A549 (cell line): ENCODE data around the gene ATP5IF1. TPM values are rescaled to one million over a fixed set of nuclear protein-coding genes. Genes with fewer than 3 reads are reported as not detected.

Experiments used
- ATAC-seq, 2 experiments: fragments of 200-7000 bp in 1 of 2; fragments of >200 bp in 1 of 2; cut with Nextera tagmentation in 1 of 2; cut with Tn5 transposase in 1 of 2; 3 replicates each; pipeline versions ENCODE4 v1.8.0 to v1.9.1; 2018 to 2020; ENCODE audit warnings: mild to moderate bottlenecking in 1 of 2, moderate library complexity in 1 of 2
- CTCF ChIA-PET: fragments of 300-600 bp; sonication (Branson Sonifier 250); formaldehyde crosslinking; extraction: SDS; loops from one replicate; lab custom pipeline; 2021; ENCODE audit warnings: antibody characterized with exemption, inconsistent platforms; lab: Yijun Ruan, JAX
- POLR2A ChIA-PET: fragments of 350-600 bp; formaldehyde crosslinking; extraction: SDS; loops from one replicate; lab custom pipeline; 2021; ENCODE audit warnings: antibody characterized with exemption, inconsistent platforms; lab: Yijun Ruan, JAX
- DNase-seq, 2 experiments: peaks; one replicate each; pipeline versions ENCODE4 v3.0.0 to v3.0.0-alpha.2; 2011 to 2016; ENCODE audit warnings: low read depth in 1 of 2, low spot score in 1 of 2
- FAIRE-seq: peaks from 2 replicates; lab custom pipeline; 2011; peaks lifted over from hg19 to GRCh38; lab: Jason Lieb, UNC
- H3K27ac ChIP-seq, 2 experiments: fragments of >200 bp; sonication (Bioruptor Twin); formaldehyde crosslinking; 3 replicates each; pipeline ENCODE4 v1.5.1; 2016 to 2017
- H3K4me1 ChIP-seq: fragments of >200 bp; sonication (Bioruptor Twin); formaldehyde crosslinking; 3 replicates; pipeline ENCODE4 v1.6.1; 2016
- H3K4me2 ChIP-seq: fragments of >200 bp; sonication (Bioruptor Twin); formaldehyde crosslinking; 3 replicates; pipeline ENCODE4 v1.6.1; 2016
- H3K4me3 ChIP-seq: fragments of >200 bp; sonication (Bioruptor Twin); formaldehyde crosslinking; 3 replicates; pipeline ENCODE4 v1.5.1; 2016
- H3K9me3 ChIP-seq: fragments of >200 bp; sonication (Bioruptor Twin); formaldehyde crosslinking; 3 replicates; pipeline ENCODE4 v1.6.1; 2016
- BHLHE40 ChIP-seq: IDR thresholded peaks from 2 replicates; pipeline ENCODE4 v1.6.1; 2012; ENCODE audit warnings: low read depth, low read length, inconsistent platforms
- CBX2 ChIP-seq: fragments of 200-600 bp; sonication (generic); IDR thresholded peaks from 2 replicates; pipeline ENCODE4 v1.6.1; 2016; ENCODE audit warnings: low read depth, mild to moderate bottlenecking, borderline replicate concordance
- E2F6 ChIP-seq: IDR thresholded peaks from 2 replicates; pipeline ENCODE4 v1.6.1; 2012; ENCODE audit warnings: low read depth, borderline replicate concordance
- EHMT2 ChIP-seq: fragments of 200-600 bp; sonication (generic); IDR thresholded peaks from 2 replicates; pipeline ENCODE4 v1.6.1; 2016; ENCODE audit warnings: antibody characterized with exemption, low read depth, mild to moderate bottlenecking, moderate library complexity
- EP300 ChIP-seq, 2 experiments: fragments of >200 bp; sonication (Bioruptor Twin); formaldehyde crosslinking; IDR thresholded peaks; 2 replicates in 1 of 2; 3 replicates in 1 of 2; pipeline ENCODE4 v1.6.1; 2016 to 2017
- FOSB ChIP-seq: fragments of 250-450 bp; sonication (Bioruptor Pico); IDR thresholded peaks from 2 replicates; pipeline ENCODE4 v1.5.0; 2020; ENCODE audit warnings: mild to moderate bottlenecking, moderate library complexity
- FOXS1 ChIP-seq: fragments of 250-450 bp; sonication (Bioruptor Pico); IDR thresholded peaks from 2 replicates; pipeline ENCODE4 v1.5.0; 2020; ENCODE audit warnings: mild to moderate bottlenecking, moderate library complexity
- GATA3 ChIP-seq: IDR thresholded peaks from 2 replicates; pipeline ENCODE4 v1.6.1; 2012; ENCODE audit warnings: borderline replicate concordance
- HES2 ChIP-seq: fragments of >200 bp; sonication (Bioruptor Twin); formaldehyde crosslinking; IDR thresholded peaks from 2 replicates; pipeline ENCODE4 v1.6.1; 2016
- HEYL ChIP-seq: fragments of 250-450 bp; sonication (Bioruptor Pico); IDR thresholded peaks from 2 replicates; pipeline ENCODE4 v1.8.0; 2021; ENCODE audit warnings: mild to moderate bottlenecking, moderate library complexity
- HOXA7 ChIP-seq: fragments of 250-450 bp; sonication (Bioruptor Pico); IDR thresholded peaks from 2 replicates; pipeline ENCODE4 v1.5.0; 2020; ENCODE audit warnings: mild to moderate bottlenecking, moderate library complexity
- HOXB13 ChIP-seq: fragments of 250-450 bp; sonication (Bioruptor Pico); IDR thresholded peaks from 2 replicates; pipeline ENCODE4 v1.5.0; 2020; ENCODE audit warnings: low read depth, mild to moderate bottlenecking, moderate library complexity
- JUN ChIP-seq, 2 experiments: fragments of >200 bp; sonication (Bioruptor Twin); formaldehyde crosslinking; IDR thresholded peaks; 2 replicates in 1 of 2; 3 replicates in 1 of 2; pipeline ENCODE4 v1.6.1; 2016 to 2017
- JUNB ChIP-seq: fragments of >200 bp; sonication (Bioruptor Twin); formaldehyde crosslinking; IDR thresholded peaks from 2 replicates; pipeline ENCODE4 v1.6.1; 2016
- KDM1A ChIP-seq: fragments of 200-600 bp; sonication (generic); IDR thresholded peaks from 2 replicates; pipeline ENCODE4 v1.6.1; 2016; ENCODE audit warnings: low read depth, mild to moderate bottlenecking
- MYC ChIP-seq: IDR thresholded peaks from 2 replicates; pipeline ENCODE4 v1.6.1; 2012; ENCODE audit warnings: mild to moderate bottlenecking, inconsistent platforms, low read length, improper control_type of control experiment, borderline replicate concordance
- NFE2L2 ChIP-seq: fragments of 150-350 bp; conservative IDR thresholded peaks from 2 replicates; pipeline ENCODE4 v1.6.1; 2014; ENCODE audit warnings: low read length
- NR3C1 ChIP-seq: fragments of >200 bp; sonication (Bioruptor Twin); formaldehyde crosslinking; IDR thresholded peaks from 3 replicates; pipeline ENCODE4 v1.6.1; 2017
- POLR2AphosphoS2 ChIP-seq: conservative IDR thresholded peaks from 2 replicates; pipeline ENCODE4 v1.6.1; 2012; ENCODE audit warnings: low read length, improper control_type of control experiment, inconsistent platforms
- RAD21 ChIP-seq, 2 experiments: fragments of >200 bp in 1 of 2; sonication (Bioruptor Twin) in 1 of 2; formaldehyde crosslinking in 1 of 2; IDR thresholded peaks in 1 of 2; conservative IDR thresholded peaks in 1 of 2; 2 replicates in 1 of 2; 3 replicates in 1 of 2; pipeline ENCODE4 v1.6.1; 2012 to 2018; ENCODE audit warnings: inconsistent platforms in 1 of 2
- RCOR1 ChIP-seq: fragments of 150-350 bp; IDR thresholded peaks from 2 replicates; pipeline ENCODE4 v1.6.1; 2014; ENCODE audit warnings: antibody characterized with exemption, low read length, low read depth
- RNF2 ChIP-seq: fragments of 200-600 bp; sonication (generic); IDR thresholded peaks from 2 replicates; pipeline ENCODE4 v1.6.1; 2016; ENCODE audit warnings: low read depth, mild to moderate bottlenecking, antibody characterized with exemption, moderate library complexity, borderline replicate concordance
- SMC3 ChIP-seq: fragments of >200 bp; sonication (Bioruptor Twin); formaldehyde crosslinking; IDR thresholded peaks from 3 replicates; pipeline ENCODE4 v1.6.1; 2018; ENCODE audit warnings: inconsistent platforms
- WGBS: methylation state at CpG from one replicate; pipeline ENCODE4 v1.1.6; 2017; ENCODE audit errors: missing lambda C conversion rate; 5-methylcytosine and 5-hydroxymethylcytosine counted together
- polyA plus RNA-seq, 4 experiments: library from polyadenylated mRNA; depleted of rRNA in 3 of 4; stranded (reverse); fragments of >200 nt; fragmentation: RNase III in 1 of 4; extraction: RNeasy Plus Mini Kit Qiagen cat#74134 plus additional on column Dnase treatment in 1 of 4; gene quantifications; 2 replicates in 3 of 4; 3 replicates in 1 of 4; pipeline ENCODE4 v1.2.3, GENCODE V29; 2011 to 2017
- TF ChIP-seq, protein P1 (sequence below): IDR thresholded peaks from 2 replicates; pipeline ENCODE4 v1.6.1; 2012

The ATP5IF1 gene
- polyA plus RNA-seq, 2 of the 4 experiments (the other 2 are of a cell fraction), result 178 to 234 TPM

DNA sequence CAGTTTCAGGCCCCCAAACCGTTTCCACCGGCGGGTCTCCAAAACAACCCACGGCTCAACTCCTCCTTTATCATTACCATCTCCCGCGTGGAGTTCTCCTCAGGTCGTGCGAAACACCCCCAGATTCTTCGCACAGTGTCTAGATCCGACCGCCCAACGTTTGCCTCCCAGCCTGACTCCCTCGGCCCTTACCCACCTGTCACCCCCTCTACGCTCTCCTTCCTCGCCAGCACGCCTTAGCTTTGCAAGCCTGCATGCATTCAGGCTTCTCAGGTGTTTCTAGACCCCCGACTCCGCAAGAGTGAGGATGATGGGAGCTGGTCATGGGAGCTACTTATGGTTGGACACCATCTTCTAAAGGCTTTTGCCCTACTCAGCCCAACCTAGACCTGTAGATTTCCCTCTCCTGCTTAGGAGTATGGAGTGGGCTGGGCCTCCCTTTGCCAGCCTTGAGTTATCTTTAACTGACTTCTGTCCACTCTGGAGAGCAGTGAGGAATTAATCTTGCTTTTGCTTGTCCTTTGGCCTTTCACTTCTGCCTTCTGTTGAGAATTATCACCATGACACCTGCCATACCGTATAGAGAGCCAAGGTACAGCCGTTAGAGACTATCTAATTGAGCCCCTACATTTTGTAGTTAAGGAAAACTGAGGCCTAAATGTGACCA, 865 bp downstream of the ATP5IF1 start:
- ChIA-PET CTCF (interaction anchor here (0.6 to 3.2 kb wide), 3 partner anchors 8 to 234 kb away, joined by 3 to 15 read pairs (median 3); no protein-coding TSS in a partner anchor), POLR2A (interaction anchor here (0.8 to 1.3 kb wide), 3 partner anchors 9 to 23 kb away, joined by 3 to 9 read pairs (median 7); partner anchors contain the start of gene SESN2)
- Histone ChIP-seq H3K4me3 (peak overlapping the region; percentile 84), H3K4me2 (peak overlapping the region; percentile 96), H3K27ac (peak overlapping the region; percentile 87 to 92), H3K9me3 (no peaks in the 10 kb centered on the region), H3K4me1 (peaks cover 8% of the 10 kb centered on the region)
- ATAC-seq, result no peak
- no peak for FAIRE-seq
- TF ChIP-seq MYC, result no peak
- WGBS, result 37% methylated on average over 18 of the region's 20 CpGs
- DNase-seq, result no peak

DNA sequence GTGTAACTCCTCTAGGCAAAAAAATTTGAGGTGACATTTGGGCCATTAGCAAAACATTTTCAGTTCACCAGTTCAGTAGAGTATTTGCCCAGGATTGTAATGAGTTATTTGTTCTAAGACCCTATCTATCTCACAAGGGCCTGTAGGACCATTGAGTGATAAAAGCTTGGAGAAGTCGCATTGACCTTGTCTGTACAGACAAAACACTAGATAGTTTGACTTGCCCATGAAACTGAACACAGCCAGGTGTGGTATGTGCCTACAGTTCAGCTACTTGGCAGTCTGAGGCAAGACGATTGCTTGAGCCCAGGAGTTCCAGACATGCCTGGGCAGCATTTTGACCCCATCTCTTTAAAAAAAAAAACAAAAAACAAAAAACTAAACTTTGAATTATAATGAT, 3.1 kb downstream of the ATP5IF1 start:
- no peak overlapping the region for H3K4me3 ChIP-seq
- no peak for FAIRE-seq
- TF ChIP-seq HEYL (CRISPR knock-in tag) (no peak), HES2 (no peak), CBX2 (no peak), HOXA7 (no peak), POLR2AphosphoS2 (no peak), RAD21 (conservative IDR thresholded peaks at IDR 0.05 in 1 of 2, IDR thresholded peaks at IDR 0.05 in 1 of 2) (no peak), KDM1A (no peak), JUN (IDR thresholded peaks at IDR 0.05) (no peak), SMC3 (no peak)
- TF ChIP-seq, protein P1, sequence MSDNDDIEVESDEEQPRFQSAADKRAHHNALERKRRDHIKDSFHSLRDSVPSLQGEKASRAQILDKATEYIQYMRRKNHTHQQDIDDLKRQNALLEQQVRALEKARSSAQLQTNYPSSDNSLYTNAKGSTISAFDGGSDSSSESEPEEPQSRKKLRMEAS, result no peak
- TF ChIP-seq, all 56 proteins: peak for 0
- Histone ChIP-seq H3K4me1 (peaks cover 8% of the 10 kb centered on the region), H3K4me2 (no peak overlapping the region), H3K27ac (no peak overlapping the region), H3K9me3 (no peaks in the 10 kb centered on the region)
- ChIA-PET CTCF (interaction anchor here (3.2 kb wide), 1 partner anchor 10 kb away, joined by 15 read pairs; no protein-coding TSS in a partner anchor), POLR2A (no interaction called here)
- DNase-seq (no peak), ATAC-seq (no peak)
- 84% methylated on average over 2 of the region's 2 CpGs for WGBS

GRCh38 chr1:28240024-28240423, 4.1 kb downstream of the ATP5IF1 start:
- CTCF ChIA-PET, result interaction anchor here (0.9 kb wide), 1 partner anchor 87 kb away, joined by 3 read pairs; no protein-coding TSS in a partner anchor
- no peak overlapping the region for H3K27ac ChIP-seq
- FAIRE-seq, result no peak
- H3K4me1 ChIP-seq, result peaks cover 8% of the 10 kb centered on the region
- no peak overlapping the region for H3K4me2 ChIP-seq
- no peak for TF ChIP-seq HOXA7
- TF ChIP-seq NFE2L2, result no peak
- no peak for TF ChIP-seq RCOR1
- TF ChIP-seq GATA3, result no peak
- no peak for TF ChIP-seq HOXB13 (CRISPR knock-in tag)
- TF ChIP-seq RNF2, result no peak
- TF ChIP-seq JUNB, result no peak
- TF ChIP-seq HEYL (CRISPR knock-in tag), result no peak
- no peak for TF ChIP-seq KDM1A
- no peak for TF ChIP-seq BHLHE40
- no peak for TF ChIP-seq E2F6
- TF ChIP-seq EP300 (IDR thresholded peaks at IDR 0.05), result no peak
- no peak for TF ChIP-seq FOXS1 (CRISPR knock-in tag)
- no peak for TF ChIP-seq SMC3
- no peak for TF ChIP-seq NR3C1
- no peak for TF ChIP-seq FOSB (CRISPR knock-in tag)
- TF ChIP-seq EHMT2, result no peak
- POLR2A ChIA-PET, result no interaction called here
- H3K9me3 ChIP-seq, result no peaks in the 10 kb centered on the region
- no peak for DNase-seq
- WGBS, result 88% methylated on average over 4 of the region's 4 CpGs
- H3K4me3 ChIP-seq, result no peak overlapping the region
- no peak for ATAC-seq
